Adrenal gland (tissue), 5 donors: Measurements from ENCODE around the gene PRKCZ.

Source experiments
- CTCF ChIP-seq, 6 experiments: fragments of 450-650 bp in 4 of 6; fragments of 200-600 bp in 2 of 6; sonication (generic) in 1 of 6; IDR thresholded peaks; 1 replicate in 5 of 6; 2 replicates in 1 of 6; pipeline versions ENCODE4 v1.5.1 to v1.8.0; 2016 to 2021; ENCODE audit warnings: antibody characterized with exemption in 6 of 6, mild to moderate bottlenecking in 2 of 6, moderate library complexity in 1 of 6
- POLR2A ChIP-seq, 2 donors: fragments of 450-650 bp; IDR thresholded peaks; one replicate each; pipeline ENCODE4 v1.6.1; 2017; ENCODE audit warnings: antibody characterized with exemption in 2 of 2, mild to moderate bottlenecking in 2 of 2, moderate library complexity in 1 of 2
- donor health status: DM: no; HTN: no; CAD: no.

- no peak for TF ChIP-seq POLR2A (IDR thresholded peaks at IDR 0.05)
- no peak for TF ChIP-seq CTCF (IDR thresholded peaks at IDR 0.05)
These were observed 25.8 kb upstream of the PRKCZ start for GRCh38 chr1:2024451-2024850.
